CD4-positive, alpha-beta T cell treated with Interleukin-21 for 1 hour (primary cell): ENCODE measurements around the gene C16orf46.

ENCODE experiments used
- DNase-seq: peaks from one replicate; pipeline ENCODE4 v3.0.0-alpha.2; 2020

The C16orf46 gene

DNA sequence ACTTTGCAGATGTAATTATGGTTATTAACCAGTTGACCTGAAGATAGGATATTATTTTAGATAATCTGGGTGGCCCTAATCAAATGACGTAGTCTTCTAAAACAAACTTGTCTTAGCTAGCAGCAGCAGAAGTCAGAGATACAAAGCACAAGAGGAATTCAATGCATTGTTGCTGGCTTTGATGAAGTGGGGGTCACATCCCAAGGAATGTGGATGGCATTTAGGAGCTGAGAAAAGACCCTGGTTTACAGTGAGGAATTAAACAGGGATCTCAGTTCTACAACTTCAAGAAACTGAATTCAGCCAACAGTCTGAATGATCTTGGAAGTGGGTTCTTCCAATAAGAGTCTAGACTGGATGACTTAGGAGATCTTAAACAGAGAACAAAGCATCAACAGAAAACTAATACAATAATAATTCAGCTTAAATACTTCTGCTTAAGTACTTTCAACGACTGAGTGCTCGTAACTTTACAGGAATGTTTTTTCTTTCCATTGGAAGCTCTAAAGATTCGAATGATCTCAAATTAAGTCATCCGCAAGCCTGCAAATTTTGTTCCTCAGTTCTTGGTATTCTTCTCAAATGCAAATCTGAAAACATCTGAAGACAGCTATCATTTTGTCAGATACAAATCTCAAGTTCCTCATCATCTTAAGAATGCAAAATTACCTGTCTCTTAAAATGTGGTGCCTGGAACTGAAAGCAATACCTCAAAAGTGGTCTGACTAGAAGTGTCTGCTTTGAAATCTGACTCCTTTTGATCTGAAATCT lies 3.3 kb downstream of the C16orf46 start:
- no peak for DNase-seq

DNA sequence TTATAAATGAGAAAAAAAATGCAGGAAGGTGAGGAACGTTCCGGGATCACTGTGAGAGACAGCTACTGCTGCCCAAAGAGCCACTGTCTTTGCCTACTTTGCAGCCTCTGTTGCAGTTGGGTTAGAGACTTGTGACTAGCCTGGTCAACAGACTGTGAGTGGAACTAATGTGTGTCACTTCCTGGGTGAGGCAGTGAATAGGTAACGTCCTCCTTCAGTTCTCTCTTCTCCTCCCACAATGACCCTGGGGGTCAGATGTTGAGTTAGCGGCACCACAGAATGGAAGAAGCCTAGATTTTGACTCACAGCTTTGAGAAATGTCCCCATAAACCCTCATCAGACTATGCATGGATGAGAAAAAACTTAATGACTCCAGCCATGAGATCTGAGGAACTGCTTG lies 5.2 kb downstream of the C16orf46 start:
- DNase-seq: no peak

DNA sequence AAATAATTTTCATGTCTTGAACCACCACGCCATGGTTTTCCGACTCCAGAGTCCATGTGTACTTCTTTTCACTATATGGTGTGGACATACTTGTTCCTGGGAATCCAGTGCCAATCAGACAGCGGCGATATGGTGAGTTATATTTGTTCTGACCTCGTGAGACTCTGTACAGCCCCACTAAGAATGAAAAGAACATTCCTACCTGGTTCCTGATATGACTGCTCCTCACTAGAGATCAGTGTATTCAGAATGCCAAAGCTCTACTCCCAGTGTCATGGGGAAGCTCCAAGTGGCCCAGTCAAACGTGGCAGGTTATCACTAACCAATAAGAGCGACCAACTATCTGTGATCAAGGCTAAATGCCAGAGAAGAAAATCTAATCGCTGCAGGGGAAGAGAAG lies 6.1 kb downstream of the C16orf46 start:
- DNase-seq: no peak

DNA sequence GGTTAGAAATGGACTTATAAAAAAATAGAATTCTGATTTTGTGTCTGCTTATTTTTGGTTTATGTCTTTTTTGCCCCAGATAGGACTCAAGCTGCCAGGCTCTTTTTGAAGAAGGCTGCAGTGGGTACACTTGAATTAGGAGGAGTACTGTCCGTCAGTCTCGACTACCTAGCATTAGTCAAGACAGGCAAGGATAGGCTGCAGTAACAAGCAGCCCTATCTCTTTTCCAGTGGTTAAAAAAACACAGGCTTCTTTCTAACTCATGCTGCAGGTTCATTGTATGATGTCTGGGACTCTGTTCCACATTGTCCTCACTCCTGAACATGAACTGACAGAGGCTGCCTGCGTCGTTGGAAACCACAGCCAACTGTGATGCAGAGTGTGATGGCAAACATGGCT lies 8.0 kb downstream of the C16orf46 start:
- no peak for DNase-seq

DNA sequence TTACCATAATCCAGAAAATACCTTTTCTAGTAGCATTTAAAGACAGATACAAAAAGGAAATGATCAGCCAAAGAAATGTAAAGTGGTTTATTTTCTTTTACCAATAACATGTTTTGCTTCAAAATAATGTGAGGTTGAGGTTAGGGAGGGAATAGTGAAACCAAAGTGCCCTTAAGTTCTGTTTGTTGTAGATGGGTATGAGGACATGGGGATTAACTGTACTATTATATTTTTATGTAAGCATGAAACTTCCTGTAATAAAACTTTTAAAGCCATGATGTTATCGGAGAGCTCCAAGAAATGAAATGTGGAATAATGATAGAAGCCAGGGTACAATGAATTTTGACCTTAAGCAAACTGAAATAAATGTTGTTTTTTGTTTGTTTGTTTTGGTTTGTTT lies 9.9 kb downstream of the C16orf46 start:
- DNase-seq: no peak

DNA sequence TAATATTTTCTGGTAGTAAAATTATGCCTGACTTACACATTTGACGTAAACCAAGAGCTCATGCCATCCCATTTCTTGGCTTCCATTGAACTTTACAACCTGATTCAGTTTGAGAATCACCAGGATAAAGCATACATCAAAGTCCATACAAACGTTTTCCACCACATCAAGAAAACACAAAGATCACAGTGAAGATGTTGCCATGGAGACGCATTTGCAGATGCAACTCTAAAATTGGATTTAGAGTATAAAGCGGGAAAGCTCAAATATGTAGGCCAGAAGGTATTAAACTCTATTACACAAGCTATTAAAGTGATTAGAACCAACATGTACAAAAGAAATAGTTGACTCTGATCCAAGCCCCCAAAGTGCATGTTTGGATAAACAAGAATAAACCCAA lies 10.4 kb downstream of the C16orf46 start:
- no peak for DNase-seq

DNA sequence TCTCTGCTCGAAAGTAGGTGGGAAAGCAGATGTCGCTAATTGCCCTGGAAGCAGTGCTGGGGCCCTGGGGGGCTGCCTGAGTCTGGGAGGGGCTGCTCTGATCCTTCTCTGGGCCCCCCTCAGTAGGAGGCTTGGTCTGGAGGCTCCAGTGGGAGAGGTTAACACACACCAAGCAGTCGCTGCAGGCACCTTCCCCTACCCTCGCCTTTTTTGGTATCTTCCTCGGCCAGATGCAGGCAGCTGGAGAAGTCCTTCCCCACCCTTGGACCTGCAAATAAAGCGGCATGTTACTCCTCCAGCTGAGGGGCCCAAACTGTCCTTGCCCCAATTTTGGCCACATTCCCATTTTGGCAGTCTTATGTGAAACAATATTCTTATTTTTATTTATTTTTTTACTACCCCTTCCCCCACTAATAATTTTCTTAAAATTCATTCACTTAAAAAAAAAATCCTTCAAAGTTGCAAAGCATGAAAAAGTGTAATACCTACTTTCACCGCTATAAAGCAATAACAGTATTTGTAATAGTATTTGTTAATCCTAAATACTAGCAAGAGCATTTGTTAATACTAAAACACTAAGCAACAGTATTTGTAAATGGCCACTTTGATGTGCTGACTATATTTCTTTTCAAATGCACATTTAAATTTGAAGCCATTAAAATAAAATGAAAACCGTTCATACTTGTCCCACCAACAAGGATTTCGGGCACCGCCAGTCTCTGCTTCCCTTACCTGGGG lies 15.0 kb downstream of the C16orf46 start:
- no peak for DNase-seq

DNA sequence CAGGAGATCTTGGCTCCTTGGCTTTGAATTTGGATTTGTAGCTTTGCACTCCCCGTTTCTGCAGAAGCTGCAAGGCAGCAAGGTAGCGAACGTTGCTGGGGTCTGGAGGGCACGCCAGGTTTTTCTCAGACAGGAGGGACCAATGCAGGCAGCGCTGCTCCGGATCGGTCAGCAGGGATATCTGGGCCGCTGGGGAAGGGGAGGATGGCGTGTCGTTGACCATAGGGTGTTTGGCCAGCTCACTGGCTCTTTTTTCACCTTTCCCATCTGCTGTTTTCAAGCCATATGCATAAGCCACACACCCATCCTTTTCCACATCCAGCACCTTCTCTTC lies 15.8 kb downstream of the C16orf46 start:
- no peak for DNase-seq

DNA sequence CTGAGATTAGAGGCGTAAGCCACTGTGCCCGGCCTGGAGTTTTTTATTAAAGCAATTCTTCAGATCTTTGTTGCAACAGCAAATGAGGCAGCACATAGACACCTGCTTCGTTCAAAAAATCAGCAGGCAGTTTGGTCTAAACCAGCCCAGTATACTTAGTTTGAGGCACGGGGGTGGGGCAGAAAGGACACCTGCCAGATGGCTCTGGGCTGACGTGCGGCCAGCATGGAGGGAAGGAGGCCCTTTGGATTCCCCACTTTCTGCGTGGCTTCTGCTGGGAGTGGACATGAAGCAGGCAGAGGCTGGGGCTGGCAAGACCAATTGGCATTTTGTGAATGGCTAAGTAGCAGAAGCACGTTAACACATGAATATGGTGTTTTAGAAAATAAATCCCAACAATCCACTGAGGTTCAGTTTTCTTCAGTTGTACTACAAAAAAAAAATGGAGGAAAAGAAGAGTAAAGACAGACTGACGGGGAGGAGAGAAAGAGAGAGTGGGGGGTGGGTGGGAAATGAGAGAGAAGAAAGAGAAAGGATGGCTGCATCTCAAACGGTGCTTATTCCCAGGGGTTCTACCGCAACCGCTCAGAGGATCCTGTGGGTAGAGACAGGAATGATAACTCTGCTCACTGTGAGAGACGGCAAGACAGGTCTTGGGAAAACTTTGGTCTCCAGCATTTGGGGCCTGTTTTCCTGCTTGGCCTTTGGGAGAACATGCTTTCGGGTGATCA lies 16.3 kb downstream of the C16orf46 start:
- DNase-seq: no peak

DNA sequence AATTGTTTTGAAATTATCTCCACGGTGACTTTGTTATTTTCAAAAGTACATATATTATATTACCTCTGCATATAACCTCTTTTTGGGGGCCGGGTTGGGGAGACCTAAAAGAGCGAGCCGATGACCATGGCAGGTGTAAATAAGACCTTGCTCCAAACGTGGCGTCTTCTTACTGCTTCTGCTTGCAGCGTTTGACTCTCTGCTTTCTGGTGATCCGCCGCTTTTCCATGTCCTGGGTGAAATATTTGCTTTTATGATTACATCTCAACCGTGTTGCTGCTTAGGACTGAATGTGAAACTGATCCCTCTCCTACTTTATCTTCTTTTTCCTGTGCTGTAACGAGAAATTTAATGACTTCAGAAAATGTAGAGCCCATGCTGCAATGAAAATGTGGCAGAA lies 23.3 kb downstream of the C16orf46 start:
- no peak for DNase-seq

DNA sequence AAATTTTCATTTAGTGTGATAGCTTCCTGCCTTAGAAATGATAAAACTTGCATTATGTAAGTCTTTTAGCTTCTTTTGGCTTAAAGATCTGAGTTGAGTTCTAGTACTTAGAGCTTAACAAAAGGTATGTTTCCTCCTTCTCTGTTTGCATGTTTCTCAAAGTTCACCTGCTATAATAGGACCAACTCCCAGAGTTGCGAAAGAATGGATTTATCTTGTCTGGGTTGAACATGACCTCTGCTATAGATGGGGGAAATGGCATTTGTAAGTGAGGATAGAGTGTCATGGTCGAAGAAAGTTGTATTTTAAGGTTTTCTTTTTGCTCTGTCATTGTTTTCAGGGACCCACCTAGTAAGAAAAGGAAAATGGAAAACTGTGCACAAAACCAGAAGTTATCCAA lies 34.2 kb downstream of the C16orf46 start:
- DNase-seq: no peak

DNA sequence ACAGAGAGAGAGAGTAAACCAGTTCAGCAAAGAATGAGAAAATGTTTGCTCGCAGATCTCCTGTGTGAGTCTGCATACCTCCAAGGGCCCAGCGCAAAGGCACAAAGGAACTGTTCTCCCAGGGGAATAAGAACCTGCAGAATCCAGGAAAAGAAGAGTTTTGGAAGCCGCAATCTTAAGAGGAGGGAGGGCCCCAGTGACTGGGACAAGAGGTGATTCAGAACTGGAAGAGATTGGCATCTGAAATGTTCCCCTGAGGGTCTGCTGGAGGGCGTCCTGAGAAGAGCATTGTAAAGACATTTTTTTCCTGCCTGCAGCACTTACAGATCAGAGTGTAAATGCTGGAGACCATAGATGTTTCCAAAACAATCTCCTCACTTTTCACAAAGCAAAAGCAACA lies 35.3 kb downstream of the C16orf46 start:
- DNase-seq: no peak

DNA sequence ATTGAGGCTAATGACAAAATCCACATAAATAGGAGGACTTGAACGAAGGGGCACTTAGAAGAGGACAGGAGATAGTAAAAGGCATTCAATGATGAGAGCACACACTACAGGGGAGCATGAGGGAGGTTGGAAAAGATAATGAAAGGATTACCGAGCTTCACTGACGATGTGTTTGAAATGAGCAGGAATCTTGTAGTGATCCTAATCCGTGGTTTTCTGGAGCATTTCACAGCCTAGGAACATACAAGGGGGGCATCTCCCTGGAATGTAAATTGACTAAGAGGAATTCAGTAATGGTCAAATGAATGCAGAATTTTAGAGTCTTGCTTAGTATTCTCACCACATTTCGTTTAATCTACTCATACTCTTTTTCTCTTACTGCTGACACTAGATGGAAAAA lies 36.2 kb downstream of the C16orf46 start:
- DNase-seq: no peak

DNA sequence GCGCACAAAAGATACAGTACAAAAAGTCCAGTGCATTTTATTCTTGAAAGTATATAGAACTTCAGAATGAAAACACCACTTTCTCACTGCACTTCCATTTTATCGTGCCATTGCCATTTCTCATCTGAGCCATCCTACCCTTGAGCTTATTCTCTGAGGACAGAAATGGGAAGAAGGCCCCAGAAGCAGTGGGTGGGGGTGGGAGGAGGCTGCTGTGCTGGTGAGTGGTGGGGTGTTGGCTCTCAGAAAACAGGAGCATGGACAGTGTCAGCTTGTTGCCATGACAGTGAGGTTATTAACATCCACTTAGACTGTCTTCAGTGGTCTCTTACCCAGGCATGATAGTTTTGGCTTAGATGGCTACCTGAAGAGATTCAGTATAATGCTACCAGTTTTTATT lies 36.9 kb downstream of the C16orf46 start:
- no peak for DNase-seq

DNA sequence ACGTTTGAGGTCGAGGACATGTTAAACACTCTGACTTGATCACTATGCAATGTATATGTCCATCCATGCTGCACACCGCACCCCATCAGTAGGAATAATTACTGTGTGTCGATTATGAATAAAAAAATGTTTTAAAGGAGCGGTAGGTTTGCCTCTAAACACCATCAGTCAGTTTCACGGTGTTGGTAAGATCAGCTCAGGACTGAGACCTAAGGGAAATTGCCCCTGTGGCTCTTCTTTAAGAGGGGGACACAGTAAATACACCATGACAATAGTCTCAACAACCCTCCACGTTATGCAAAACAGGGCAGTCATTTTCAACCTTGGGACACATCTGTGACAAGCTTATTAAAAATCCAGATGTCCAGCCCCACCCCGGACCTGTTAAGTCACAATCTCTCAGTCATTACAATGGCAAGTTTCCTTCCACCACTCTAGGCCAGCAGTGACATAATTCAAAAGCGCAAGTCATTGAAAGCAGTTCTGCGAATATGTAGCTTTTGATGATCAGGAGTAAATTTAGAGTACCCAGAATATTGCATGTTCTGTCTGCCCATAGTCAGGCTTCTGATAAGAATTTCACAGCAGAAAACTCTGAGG lies 40.2 kb downstream of the C16orf46 start:
- DNase-seq: no peak

DNA sequence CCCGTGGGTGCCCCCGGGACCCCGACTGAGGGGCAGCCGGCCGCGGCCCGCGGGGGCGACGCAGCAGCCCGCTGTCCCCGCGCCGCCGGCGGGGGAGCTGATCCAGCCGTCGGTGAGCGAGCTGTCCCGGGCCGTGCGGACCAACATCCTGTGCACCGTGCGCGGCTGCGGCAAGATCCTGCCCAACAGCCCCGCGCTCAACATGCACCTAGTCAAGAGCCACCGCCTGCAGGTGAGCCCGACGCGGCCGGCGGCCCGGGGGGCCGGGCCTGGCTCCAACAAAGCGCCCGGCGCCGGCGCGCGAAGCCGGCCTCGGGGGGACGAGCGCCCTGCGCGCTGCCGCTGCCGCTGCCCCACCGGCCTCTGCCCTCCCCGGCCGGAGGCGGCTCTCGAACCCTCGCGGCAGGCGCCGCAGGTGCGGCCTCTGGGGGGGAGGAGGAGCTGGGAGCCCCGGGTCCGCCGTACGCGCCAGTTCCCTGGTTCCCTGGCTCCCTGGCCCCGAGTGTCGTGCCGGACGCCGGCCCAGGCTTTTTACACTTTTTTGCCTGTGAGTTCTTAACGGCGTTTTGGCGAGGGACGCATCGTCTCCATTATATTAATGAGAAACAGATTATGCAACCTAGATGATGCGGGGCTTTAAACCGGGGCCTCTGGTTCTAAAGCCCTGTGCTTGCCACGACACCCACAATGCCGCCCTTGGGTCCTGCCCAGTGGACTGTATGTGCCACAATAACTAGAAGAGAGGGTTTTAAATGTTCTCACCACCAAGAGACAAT lies 40.9 kb downstream of the C16orf46 start:
- DNase-seq: peak; percentile 63

DNA sequence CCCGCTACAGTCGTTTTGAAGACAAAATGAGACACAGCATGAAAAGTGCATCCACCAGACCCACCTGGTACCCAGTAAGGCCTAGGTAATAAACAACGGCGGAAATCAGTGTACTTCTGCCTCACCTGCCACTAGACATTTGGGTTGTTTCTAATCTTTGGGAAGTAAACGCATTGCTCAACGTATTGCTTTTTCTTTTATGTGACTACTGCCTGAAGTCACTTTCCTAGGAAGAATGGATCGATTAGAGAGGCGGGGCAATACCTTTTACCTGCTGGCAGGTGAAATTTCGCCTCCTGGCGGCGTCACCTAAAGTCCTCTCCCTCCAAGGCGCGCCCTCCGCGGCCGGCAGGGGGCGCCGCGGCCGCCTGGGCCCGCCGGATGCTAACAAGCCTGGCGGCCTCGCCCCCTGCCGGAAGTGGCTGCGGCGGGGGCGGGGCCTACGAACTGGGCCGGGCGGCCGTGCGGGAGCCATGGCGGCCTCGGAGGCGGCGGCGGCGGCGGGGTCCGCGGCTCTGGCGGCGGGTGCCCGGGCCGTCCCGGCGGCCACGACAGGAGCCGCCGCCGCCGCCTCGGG lies 41.6 kb downstream of the C16orf46 start, which contains the start of gene ATMIN:
TSS of gene ATMIN (plus strand) at position 445 of the 577 bp plus-strand sequence. CDS start at position 474, 29 bp downstream.
- DNase-seq: peak; percentile 90

DNA sequence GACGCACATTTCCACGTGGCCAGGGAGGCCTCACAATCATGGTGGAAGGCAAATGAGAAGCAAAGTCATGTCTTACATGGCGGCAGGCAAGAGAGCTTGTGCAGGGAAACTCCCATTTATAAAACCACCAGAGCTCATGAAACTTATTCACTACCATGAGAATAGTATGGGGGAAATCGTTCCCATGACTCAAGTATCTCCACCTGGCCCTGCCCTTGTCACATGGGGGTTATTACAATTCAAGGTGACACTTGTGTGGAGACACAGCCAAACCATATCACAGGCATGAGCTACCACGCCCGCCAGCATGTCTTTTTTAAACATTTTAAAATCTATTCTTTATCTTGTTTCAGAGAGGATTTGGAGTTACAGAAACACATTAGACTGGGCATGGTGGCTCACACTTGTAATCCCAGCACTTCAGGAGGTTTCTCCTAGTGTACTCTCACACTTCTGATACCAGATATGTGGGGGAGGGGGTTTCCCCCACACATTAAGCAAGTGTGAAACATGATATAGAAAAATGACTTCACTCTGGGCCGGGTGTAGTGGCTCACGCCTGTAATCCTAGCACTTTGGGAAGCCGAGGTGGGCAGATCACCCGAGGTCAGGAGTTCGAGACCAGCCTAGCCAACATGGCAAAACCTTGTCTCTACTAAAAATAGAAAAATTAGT lies 47.0 kb downstream of the C16orf46 start:
- no peak for DNase-seq

DNA sequence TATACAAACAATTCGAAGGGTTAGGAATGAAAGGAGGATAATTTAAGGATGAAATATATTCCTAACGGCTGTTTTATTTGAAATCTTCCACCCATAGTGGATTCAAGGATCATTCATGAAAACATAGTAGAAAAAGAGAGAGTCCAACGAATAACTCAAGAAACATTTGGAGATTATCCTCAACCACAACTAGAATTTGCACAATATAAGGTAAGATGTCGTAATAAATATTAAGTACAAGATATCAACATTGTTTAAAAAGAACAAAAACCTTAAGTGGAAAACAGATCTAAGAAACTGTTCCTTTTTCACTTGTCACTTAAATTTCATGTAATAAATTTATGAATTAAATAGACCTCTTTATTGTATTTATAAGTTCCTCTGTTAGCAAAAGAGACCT lies 50.6 kb downstream of the C16orf46 start:
- DNase-seq: no peak

DNA sequence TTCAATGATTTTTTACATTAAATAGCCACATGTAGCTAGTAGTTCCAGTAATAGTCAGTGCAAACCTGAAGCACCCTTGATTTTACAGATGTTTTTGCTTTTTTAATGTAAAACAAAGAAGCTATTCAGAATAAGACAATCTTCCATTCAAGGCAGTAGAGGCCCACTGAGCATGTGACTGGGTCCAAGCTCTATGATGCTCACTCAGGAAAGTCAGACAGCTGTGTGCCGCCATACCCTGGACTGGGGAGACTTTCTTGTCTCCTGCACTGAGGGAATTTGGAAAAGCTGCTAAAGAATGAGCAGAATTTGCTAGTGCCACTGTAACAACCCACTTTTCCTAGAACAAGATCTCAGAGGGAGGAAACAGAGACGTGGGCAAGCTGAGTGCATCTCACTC lies 58.5 kb downstream of the C16orf46 start:
- DNase-seq: no peak

DNA sequence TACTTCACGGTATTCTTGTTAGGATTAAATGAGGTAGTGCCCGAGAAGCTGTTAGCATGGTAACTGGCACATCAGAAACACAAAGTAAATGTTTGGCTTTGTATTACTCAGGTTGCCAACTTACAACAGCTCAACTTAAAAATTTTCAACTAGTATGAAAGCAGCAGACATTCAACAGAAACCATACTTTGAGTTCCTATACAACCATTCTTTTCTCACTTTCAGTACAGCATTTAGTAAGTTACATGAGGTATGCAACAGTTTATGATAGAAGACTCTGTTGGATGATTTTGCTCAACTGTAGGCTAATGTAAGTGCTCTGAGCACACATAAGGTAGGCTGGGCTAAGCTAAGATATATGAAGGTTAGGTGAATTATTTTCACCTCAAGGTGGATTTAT lies 62.4 kb downstream of the C16orf46 start:
- DNase-seq: no peak

DNA sequence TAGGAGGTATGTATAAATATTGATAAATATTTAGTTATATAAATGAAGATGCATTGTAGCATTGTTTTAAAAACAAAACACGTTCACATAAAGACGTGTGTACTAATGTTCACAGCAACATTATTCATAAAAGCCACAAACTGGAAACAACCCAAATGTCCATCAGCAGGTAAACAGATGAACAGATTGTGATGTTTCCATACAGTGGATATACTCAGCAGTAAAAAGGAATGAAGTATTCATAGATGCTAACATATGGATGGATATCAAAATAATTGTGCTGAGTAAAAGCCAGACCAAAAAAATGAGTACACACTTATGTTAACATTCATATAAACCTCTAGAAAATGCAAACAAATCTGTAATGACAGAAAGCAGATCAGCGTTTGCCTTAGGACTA lies 64.1 kb downstream of the C16orf46 start:
- no peak for DNase-seq
